HG03442 (cell line): ENCODE measurements around the gene TLK1.
A peak's percentile ranks its signal among the peaks of the same experiment; 100 is the strongest.
"Not testable (repeated sequence)": the region's sequence is repeated elsewhere in the genome, so short reads cannot be mapped to it uniquely, and the experiment has no call there.

Experiments
- ATAC-seq: cut with Tn5 transposase; IDR thresholded peaks from one replicate; pipeline ENCODE4 v1.9.1; 2021; ENCODE audit warnings: mild to moderate bottlenecking, moderate library complexity; ENCODE audit not compliant: unreplicated experiment

The TLK1 gene

GRCh38 chr2:171171808-171172207 lies 11.1 kb upstream of the TLK1 start:
- ATAC-seq = no peak

- no peak for ATAC-seq
These were observed 9.1 kb upstream of the TLK1 start for GRCh38 chr2:171169839-171170238.

- no peak for ATAC-seq
These were observed 8.6 kb upstream of the TLK1 start for GRCh38 chr2:171169333-171169732.

- ATAC-seq = no peak
These were observed 6.8 kb upstream of the TLK1 start for GRCh38 chr2:171167352-171167997.

- no peak for ATAC-seq
These were observed 5.8 kb upstream of the TLK1 start for GRCh38 chr2:171166328-171166983.

GRCh38 chr2:171165967-171166327 lies 5.3 kb upstream of the TLK1 start:
- ATAC-seq = no peak

GRCh38 chr2:171163261-171163660 lies 2.6 kb upstream of the TLK1 start:
- ATAC-seq = no peak

- not testable (repeated sequence) for ATAC-seq
These were observed 2.0 kb upstream of the TLK1 start for GRCh38 chr2:171162522-171163197.

GRCh38 chr2:171160956-171161740 lies 455 bp upstream of the TLK1 start:
- peak; percentile 47 for ATAC-seq

GRCh38 chr2:171159372-171160118 lies 1.1 kb downstream of the TLK1 start:
- ATAC-seq = peak; percentile 9

- ATAC-seq = no peak
These were observed 1.8 kb downstream of the TLK1 start for GRCh38 chr2:171158790-171159371.

GRCh38 chr2:171158036-171158789 lies 2.5 kb downstream of the TLK1 start:
- no peak for ATAC-seq

- no peak for ATAC-seq
These were observed 3.6 kb downstream of the TLK1 start for GRCh38 chr2:171157109-171157500.

- no peak for ATAC-seq
These were observed 6.3 kb downstream of the TLK1 start for GRCh38 chr2:171154348-171154747.

- ATAC-seq = no peak
These were observed 9.9 kb downstream of the TLK1 start for GRCh38 chr2:171150694-171151285.

- ATAC-seq = no peak
These were observed 10.6 kb downstream of the TLK1 start for GRCh38 chr2:171149986-171150693.

GRCh38 chr2:171149171-171149938 lies 11.3 kb downstream of the TLK1 start:
- ATAC-seq = no peak

- no peak for ATAC-seq
These were observed 13.6 kb downstream of the TLK1 start for GRCh38 chr2:171147081-171147480.
